Measurements from ENCODE around the gene LGR6. TPM values are rescaled to one million over a fixed set of nuclear protein-coding genes. Genes with fewer than 3 reads are reported as not detected.
A peak's percentile ranks its signal among the peaks of the same experiment; 100 is the strongest.
"Not testable (repeated sequence)": the region's sequence is repeated elsewhere in the genome, so short reads cannot be mapped to it uniquely, and the experiment has no call there.

Gene LGR6, protein sequence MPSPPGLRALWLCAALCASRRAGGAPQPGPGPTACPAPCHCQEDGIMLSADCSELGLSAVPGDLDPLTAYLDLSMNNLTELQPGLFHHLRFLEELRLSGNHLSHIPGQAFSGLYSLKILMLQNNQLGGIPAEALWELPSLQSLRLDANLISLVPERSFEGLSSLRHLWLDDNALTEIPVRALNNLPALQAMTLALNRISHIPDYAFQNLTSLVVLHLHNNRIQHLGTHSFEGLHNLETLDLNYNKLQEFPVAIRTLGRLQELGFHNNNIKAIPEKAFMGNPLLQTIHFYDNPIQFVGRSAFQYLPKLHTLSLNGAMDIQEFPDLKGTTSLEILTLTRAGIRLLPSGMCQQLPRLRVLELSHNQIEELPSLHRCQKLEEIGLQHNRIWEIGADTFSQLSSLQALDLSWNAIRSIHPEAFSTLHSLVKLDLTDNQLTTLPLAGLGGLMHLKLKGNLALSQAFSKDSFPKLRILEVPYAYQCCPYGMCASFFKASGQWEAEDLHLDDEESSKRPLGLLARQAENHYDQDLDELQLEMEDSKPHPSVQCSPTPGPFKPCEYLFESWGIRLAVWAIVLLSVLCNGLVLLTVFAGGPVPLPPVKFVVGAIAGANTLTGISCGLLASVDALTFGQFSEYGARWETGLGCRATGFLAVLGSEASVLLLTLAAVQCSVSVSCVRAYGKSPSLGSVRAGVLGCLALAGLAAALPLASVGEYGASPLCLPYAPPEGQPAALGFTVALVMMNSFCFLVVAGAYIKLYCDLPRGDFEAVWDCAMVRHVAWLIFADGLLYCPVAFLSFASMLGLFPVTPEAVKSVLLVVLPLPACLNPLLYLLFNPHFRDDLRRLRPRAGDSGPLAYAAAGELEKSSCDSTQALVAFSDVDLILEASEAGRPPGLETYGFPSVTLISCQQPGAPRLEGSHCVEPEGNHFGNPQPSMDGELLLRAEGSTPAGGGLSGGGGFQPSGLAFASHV
- polyA plus RNA-seq (2013, experiment 1 of 2; ENCODE audit: insufficient read length) = 0.04 TPM
- not detected for polyA plus RNA-seq (2013, experiment 2 of 2; ENCODE audit: insufficient read length)

DNA sequence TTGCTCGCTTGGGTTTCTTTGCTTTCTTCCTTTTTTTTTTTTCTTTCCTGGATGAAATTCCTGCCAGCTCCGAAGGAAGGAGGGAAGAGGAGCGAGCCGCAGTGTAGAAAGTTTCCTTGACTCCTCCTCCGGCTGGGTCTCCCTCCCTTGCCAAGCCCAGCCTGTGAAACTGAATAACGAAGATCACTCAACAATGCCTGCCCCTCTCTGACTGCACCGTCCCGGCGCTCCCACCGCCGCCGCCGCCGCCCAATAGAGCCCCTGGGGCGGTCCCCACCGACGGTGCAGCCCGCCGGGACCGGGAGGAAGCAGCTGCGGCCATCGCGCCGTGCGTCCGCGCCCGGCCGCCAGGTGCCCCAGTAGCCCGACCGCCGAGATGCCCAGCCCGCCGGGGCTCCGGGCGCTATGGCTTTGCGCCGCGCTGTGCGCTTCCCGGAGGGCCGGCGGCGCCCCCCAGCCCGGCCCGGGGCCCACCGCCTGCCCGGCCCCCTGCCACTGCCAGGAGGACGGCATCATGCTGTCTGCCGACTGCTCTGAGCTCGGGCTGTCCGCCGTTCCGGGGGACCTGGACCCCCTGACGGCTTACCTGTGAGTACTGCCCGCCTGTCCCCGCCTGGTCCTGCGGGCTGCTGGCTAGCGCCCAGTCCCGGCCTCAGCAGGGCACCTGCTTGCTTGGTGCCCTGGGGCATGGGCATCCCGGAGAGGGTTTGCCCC lies at the start of gene LGR6:
LGR6 (plus strand) TSS at position 186 of the 714 bp plus-strand sequence; CDS start at position 377, 191 bp downstream.
- no peak for DNase-seq

DNA sequence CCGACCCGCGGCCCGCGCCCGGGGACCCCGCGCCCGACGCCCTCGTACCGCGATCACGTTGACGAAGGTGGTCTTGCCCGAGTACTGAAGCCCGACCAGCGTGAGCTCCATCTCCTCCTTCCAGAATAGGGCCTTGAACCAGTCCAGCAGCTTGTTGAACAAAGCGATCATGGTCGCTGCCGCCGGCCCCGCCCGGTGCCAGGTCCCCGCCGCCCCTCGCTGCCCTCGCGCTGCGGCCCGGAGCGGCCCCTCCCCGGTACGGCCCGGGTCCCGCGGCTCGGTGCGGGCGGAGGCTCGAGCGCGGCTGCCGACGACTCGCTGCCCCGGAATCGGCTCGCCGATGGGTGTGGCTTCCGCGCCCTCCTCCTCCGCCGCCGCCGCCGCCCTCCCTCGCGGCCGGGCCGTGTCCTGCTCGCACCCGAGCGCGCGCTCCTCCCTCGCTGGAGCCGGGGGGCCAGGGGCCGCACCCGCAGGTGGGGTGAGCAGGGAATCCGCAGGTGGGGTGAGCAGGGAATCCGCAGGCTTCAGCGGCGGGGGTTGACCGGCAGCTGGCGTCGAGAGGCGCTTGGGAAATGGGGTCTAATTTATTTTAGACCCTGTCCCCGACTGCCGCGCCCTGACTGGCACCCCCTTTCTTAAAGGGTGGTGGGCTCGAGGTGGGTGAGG lies 49.1 kb upstream of the LGR6 start, which contains the start of gene ARL8A:
ARL8A (minus strand) TSS at position 336 of the 666 bp plus-strand sequence; CDS start at position 171, 165 bp downstream.
- DNase-seq = peak; percentile 44

DNA sequence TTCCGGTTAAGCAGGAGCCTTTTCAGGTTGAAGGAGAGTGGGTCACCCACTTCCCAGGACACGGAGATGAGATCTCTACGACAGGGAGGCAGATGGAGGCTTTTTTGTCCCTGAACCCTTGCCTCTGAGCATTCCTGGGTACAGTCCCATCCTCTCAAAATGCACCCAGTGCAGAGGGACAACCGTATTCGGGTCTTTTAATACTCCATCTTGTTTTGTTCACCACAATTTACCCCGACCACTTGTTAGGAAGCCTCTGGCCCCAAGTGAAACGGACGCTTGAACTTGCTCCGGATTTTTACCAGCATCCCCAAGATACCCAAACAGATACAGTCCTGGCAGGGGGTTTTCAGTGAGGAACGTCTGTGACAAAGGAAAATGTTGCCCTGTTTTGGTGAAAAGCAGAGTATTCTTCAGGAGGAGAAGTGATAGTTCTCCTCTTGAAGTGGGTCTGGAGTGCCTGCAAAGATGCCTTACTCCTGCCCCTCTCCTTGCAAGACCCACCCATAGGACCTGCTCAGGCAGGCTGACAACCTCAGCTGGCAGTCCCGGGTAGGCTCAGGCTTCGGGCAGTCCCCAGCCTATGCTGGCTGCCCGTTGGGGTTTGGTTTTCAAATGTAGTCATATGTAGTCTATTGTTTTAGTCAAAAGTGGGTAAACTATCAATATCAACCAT lies 48.4 kb upstream of the LGR6 start:
- DNase-seq = no peak

DNA sequence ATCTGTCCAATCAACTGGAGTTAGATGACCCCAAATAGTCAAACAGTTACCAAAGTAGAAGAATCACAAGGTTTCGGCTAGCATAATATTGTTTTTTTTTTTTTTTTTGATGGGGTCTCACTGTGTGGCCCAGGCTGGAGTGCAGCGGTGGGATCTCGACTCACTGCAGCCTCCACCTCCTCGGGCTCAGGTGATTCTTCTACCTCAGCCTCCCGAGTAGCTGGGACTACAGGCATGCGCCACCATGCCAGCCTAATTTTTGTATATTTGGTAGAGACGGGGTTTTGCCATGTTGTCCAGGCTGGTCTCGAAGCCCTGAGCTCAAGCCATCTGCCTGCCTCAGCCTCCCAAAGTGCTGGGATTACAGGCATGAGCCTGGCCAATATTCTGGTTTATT lies 47.9 kb upstream of the LGR6 start:
- DNase-seq = not testable (repeated sequence)

DNA sequence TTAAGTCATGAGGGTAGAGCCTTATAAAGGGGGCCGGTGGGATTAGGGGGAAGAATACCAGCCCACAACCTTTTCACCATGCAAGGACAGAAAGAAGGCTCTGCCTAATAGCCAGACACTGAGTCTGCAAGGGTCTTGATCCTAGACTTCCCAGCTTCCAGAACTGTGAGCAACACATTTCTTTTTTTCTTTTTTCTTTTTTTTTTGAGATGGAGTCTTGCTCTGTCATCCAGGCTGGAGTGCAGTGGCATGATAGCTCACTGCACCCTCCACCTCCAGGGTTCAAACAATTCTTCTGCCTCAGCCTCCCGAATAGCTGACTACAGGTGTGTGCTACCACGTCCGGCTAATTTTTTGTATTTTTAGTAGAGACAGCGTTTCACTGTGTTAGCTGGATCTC lies 47.3 kb upstream of the LGR6 start:
- DNase-seq = no peak

DNA sequence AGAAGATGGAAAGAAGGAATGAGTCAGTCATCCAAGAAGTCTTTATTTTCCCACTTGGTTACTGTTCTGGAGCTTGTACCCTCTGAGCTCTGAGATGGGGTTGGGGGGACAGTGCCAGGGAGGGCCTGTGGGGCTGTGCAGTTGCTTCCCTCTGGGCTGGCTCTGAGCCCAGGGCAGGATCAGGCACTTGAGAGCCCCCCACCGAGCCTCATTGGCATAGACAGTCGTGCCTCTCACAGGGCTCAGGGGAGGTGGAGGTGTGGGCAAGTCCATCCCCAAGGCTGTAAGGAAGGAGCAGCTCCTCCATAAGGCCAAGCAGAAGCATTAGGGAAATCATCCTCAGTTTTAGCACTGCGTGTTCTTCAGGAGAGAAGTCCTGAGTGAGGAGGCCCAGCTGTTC lies 46.6 kb upstream of the LGR6 start:
- no peak for DNase-seq

DNA sequence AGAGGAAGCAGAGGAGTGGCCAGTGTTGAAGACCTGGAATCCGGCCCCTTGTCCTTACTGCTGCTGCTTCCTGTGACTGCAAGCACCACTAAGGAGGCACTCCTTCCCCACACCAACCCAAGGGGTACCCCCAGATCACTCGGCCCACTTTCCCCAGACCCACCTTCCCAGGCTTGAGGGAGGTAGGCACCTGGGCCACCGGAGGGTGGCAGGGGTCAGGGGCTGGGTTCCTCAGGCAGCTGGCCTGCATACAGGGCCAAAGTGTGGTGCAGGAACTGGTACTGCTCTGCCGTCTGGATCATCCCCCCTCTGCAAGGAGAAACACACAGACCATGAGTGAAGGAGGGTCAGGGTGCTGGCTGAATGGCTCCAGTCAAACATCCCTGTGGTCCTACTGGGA lies 45.2 kb upstream of the LGR6 start:
- no peak for DNase-seq

DNA sequence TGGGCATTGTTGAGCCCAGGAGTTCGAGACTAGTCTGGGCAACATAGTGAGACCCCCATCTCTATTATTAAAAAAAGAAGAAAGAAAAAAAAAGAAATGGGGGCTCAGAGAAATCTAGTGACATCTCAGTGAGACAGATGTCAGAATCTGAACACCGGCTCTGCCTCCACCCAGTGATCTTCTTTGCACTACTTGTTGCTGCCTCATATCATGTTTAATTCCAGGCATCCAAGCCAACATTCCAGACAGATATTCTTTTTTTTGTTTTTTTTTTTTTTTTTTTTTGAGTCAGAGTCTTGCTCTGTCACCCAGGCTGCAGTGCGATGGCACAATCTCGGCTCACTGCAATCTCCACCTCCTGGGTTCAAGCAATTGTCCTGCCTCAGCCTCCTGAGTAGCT lies 44.0 kb upstream of the LGR6 start:
- no peak for DNase-seq

DNA sequence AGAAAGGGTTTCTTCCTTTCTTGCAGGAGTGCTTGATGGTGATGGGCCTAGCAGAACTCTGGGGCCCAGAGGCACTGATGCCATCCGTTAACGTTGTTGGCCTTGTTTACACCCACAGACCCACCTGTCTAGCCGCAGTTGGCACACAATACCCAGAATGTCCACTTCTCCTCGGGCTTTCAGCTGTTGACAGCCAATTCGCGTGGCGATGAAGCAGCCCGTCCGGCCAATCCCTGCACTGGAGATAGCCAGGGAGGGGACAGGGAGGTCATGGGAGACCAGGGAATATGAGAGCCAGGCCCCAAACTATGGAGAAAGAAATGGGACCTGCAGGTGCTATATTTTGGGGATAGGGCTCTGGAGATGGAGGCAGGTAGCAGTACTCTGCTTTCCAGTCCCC lies 43.4 kb upstream of the LGR6 start:
- no peak for DNase-seq

DNA sequence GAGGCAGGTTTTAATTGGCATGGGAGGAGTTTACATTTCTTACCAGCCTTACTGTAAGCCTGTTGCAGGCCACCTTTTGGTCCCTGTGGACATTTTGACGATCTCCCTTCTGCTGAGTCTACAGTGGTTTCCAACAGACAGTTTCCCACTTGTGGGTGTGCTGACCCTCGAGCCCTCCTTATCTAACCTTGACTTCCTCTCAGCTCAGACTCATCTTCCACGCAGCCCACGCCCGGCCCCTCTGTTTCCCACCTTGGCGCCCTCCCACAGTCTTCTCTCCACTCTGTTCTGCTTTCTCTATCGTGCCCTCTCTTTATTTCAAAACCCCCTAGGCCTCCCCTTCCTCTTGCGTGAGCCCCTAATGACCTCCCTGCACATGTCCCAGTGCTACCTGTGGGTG lies 43.0 kb upstream of the LGR6 start:
- DNase-seq = no peak

DNA sequence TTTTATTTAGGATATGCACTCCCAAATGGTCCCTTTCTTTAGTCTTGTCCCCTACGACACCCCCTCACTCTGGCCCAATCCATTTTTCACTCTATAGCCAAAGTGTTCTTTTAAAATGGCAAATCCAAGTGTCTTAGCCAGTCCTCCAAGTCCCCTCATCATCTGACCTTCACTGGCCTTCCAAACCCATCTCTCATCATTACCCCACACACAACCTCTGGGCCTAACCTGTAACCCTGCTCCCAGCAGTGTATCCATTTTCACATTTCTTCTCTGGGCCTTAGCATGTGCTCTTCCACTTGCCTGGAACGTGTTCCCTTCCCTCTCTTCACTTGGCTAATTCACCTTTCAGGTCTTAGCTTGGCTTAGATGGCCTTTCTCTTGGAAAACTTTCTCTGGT lies 42.6 kb upstream of the LGR6 start:
- DNase-seq = no peak

DNA sequence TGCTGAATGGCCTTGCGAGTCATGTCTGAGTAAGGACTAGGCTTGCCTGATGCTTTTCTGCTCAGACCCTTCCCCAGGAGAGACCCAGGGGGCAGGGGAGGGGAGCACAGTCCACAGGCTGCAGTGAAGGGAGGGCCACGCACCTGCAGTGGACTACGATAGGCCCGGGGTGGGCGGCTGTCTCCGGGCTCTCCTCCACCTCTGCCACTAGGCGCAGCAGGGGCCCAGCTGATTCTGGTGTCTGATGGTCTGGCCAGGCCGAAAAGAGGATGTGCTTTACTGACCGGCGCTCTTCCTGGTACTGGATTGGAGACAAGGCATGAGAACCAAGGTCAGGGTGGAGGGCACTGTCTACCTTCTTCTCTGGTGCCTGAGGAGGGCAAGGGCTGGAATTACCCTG lies 41.2 kb upstream of the LGR6 start:
- no peak for DNase-seq

DNA sequence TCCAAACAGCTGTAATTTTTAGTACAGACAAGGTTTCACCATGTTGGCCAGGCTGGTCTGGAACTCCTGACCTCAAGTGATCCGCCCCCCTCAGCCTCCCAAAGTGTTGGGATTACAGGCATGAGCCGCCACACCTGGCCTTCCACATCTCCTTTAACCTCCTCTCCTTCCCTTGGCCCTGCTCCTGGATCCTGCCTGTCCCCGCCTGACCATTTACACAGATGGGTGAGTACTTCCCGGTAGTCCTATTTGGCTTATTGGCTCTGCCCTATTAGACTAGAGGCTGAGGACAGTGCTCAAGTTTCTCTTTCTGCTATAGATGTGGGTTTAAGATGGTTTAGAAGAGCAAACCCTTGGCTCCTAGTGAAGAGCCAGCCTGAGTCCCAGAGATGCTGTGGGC lies 40.3 kb upstream of the LGR6 start:
- no peak for DNase-seq

DNA sequence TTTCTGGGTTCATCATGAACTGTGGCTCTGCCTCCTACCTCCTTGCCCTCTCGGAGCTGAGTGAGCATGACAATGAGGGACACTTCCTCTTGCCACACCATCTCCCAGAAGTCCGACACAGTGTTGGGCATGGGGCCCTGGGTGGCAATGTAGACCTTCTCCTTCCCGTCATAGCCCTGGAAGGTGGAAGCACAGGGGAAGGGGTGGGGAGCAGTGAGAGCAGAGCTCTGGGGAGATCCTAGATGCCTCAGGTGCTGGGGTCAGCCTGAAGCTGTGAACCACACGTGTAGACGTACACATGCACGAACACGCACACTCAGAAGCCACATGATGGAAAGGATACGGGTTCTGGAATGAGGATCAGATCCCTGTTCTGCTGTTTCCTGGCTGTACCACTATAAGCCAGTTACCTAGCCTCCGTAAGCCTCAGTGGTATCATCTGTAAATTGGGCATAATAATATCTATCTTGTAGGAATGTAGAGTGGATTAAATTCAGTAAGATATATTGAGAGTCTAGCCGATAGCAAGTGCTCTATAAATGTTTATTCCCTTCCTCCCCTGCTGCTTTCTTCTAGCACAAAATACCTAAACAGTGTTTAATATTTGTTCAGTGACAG lies 39.3 kb upstream of the LGR6 start:
- DNase-seq = no peak

DNA sequence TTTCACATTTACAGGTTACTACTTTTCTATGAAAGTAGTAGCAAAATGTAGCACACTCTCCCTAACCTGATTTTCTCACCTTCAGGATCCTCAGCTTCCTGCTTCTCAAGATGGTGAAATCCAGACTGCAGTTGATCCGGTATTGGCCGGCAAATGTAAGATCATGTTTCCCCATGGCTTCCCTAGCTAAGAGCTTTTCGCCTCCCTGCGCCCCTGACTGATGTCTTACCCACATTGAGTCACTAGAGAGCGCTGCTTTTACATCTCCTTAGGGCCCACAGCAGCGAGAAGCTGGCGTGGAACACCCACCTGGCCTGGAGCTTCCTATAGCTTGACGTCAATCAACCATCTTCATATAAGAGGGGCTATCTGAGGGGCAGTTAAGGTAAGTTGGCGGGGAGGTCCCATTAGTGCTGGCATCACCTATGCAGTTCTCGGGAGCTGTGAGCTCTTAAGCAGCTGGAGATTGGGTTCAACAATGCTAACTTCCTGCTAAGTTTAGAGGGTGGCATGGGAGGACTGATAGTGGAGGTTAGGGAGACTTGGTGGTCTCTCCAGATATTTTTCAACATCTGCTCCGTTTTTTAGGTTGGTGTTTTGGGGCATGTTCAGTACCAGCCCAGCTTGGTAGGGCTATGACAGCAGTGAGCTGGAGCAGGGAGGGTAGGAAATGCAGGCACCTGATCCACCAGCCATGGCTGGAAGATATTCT lies 38.7 kb upstream of the LGR6 start:
- DNase-seq = peak; percentile 57

DNA sequence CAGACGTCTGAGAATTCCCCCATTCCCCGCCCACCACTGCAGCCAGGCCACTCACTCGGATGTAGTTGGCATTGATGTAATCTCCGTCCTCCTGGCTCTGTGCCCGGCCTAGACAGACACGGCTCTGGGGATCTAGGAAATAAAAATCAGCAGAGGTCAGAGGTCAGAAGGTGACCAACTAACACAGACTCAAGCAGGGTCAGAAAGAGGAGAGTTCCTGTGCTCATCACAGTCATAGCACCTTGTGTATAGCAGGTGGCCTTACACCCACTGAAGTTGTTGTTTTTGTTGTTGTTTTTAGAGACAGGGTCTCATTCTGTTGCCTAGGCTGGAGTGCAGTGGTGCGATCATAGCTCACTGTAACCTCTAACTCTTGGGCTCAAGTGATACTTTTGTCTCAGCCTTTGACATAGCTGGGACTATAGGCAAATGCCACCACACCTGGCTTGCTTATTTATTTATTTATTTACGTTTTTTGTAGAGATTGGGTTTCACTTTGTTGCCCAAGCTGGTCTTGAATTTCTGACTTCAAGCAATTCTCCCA lies 38.0 kb upstream of the LGR6 start:
- no peak for DNase-seq

DNA sequence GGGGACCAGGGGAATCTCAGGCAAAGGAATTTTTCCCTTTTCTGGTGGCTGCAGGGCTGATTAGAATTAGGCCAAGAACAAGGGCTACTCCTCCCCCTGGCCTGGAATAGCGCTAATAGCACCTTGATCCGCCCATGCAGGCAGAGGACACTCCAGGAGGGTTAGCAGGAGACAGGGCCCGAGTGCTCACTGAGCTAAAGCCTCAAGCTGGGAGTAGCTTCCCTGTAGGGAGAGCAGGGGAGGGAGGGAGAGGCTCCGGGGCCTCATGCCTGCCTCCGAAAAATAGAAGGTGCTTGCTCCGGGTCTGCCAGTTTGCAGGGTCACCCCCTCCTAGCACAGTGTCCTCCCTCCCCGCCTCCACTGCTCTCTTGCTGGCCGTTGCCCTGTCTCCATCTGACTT lies 37.0 kb upstream of the LGR6 start:
- DNase-seq = no peak

DNA sequence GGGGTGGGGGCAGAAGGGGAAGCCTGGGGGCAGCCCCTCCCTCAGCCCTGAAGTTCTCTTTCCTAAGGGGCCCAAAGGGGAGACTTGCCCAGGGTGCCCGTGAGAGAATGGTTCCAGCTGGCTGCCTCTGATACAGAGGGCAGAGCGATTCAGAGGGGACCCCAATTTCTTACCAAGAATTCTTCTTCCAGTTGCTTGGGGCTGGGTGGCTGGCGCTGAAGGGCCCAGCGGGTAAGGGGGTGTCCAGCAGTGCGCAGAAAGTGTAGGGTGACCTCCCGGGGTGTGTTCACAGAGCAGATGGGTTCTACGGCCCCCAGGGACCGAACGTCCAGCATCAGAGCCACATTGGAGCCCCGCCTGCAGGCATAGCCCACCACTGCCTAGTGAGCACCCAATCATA lies 35.7 kb upstream of the LGR6 start:
- DNase-seq = no peak

DNA sequence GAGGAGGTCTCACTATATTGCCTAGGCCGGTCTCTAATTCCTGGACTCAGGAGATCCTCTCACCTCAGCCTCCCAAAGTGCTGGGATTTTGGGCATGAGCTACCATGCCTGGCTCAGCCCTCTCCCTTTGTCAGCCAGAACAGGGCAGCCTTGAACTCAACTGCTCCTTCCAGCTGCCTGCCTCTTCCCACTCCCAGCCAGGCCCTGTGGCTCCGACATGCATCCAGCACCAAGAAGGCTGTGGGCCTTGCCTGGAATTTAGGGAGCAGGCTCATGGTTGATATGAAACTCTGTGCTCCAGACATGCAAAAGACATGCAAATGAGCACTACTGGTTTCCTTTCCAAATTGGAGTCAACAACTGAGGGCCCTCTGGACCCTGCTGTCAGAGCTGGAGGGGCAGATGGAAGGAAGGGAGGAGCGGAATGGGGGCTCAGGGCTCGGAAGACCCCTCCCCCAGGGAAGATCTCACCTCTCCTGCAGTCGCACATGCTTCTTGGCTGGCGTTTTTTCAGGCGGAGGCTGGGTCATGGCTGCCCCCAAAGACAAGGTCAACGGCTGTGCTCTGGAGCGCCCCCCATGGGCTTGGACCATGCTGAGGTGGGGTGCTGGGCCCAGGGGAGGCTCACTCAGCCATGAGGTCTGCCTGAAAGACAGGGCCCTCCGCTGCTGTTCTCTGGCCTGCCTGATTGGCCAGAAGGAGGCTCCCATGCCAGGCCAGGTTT lies 34.6 kb upstream of the LGR6 start:
- no peak for DNase-seq

Data from fibroblast of skin of abdomen (primary cell).